NCI-H1694 (cell line): ENCODE results near the gene MARK4.

Source experiments
- DNase-seq: peaks from one replicate; lab custom pipeline; 2025; lab: John Stamatoyannopoulos, UW

The MARK4 gene

GRCh38 chr19:45273521-45273855 is 22.4 kb downstream of the MARK4 start:
- DNase-seq, result no peak

GRCh38 chr19:45275370-45275971 is 24.4 kb downstream of the MARK4 start:
- peak; percentile 96 for DNase-seq

GRCh38 chr19:45276284-45276687 is 25.2 kb downstream of the MARK4 start:
- DNase-seq, result peak; percentile 88

GRCh38 chr19:45278087-45278486 is 27.0 kb downstream of the MARK4 start:
- DNase-seq, result no peak

GRCh38 chr19:45279587-45280192 is 28.6 kb downstream of the MARK4 start:
- no peak for DNase-seq

- DNase-seq, result no peak
Observed at GRCh38 chr19:45280471-45280961, 29.4 kb downstream of the MARK4 start.

- DNase-seq, result no peak
Observed at GRCh38 chr19:45283443-45284033, 32.5 kb downstream of the MARK4 start.

- no peak for DNase-seq
Observed at GRCh38 chr19:45290381-45290931, 39.4 kb downstream of the MARK4 start.

GRCh38 chr19:45291834-45292233 is 40.8 kb downstream of the MARK4 start:
- no peak for DNase-seq

- no peak for DNase-seq
Observed at GRCh38 chr19:45293682-45294081, 42.6 kb downstream of the MARK4 start.

GRCh38 chr19:45294291-45295029 is 43.4 kb downstream of the MARK4 start:
- DNase-seq, result peak; percentile 52

- no peak for DNase-seq
Observed at GRCh38 chr19:45295873-45296272, 44.8 kb downstream of the MARK4 start.

GRCh38 chr19:45296355-45296754 is 45.3 kb downstream of the MARK4 start:
- no peak for DNase-seq

- no peak for DNase-seq
Observed at GRCh38 chr19:45297674-45298073, 46.6 kb downstream of the MARK4 start.

- DNase-seq, result no peak
Observed at GRCh38 chr19:45298264-45298663, 47.2 kb downstream of the MARK4 start.

GRCh38 chr19:45299719-45300118 is 48.6 kb downstream of the MARK4 start:
- no peak for DNase-seq

- no peak for DNase-seq
Observed at GRCh38 chr19:45302416-45302815, 51.3 kb downstream of the MARK4 start.

- no peak for DNase-seq
Observed at GRCh38 chr19:45303269-45304060, 52.4 kb downstream of the MARK4 start.

GRCh38 chr19:45304141-45304926 is 53.3 kb downstream of the MARK4 start:
- no peak for DNase-seq

- no peak for DNase-seq
Observed at GRCh38 chr19:45305007-45305406, 53.9 kb downstream of the MARK4 start.

GRCh38 chr19:45305421-45305820 is 54.4 kb downstream of the MARK4 start:
- DNase-seq, result no peak
